K562 (cell line): ENCODE data around the gene AIF1. TPM values are rescaled to one million over a fixed set of nuclear protein-coding genes. Genes with fewer than 3 reads are reported as not detected.

Source experiments
- ASH1L ChIP-seq: fragments of 450-650 bp; IDR thresholded peaks from 2 replicates; pipeline ENCODE4 v1.6.1; 2018; ENCODE audit warnings: borderline replicate concordance, mild to moderate bottlenecking, low read depth; ENCODE audit not compliant: partially characterized antibody
- ATF7 ChIP-seq: fragments of 450-650 bp; IDR thresholded peaks from 2 replicates; pipeline ENCODE4 v1.7.1; 2014; ENCODE audit warnings: mild to moderate bottlenecking, moderate library complexity
- BRF1 ChIP-seq: IDR thresholded peaks from 3 replicates; pipeline ENCODE4 v1.6.1; 2011; ENCODE audit warnings: borderline replicate concordance, mild to moderate bottlenecking; ENCODE audit not compliant: insufficient read length; ENCODE audit errors: extremely low read depth
- CREB1 ChIP-seq, 2 experiments: sonication (generic) in 1 of 2; formaldehyde crosslinking in 1 of 2; IDR thresholded peaks; 2 replicates each; pipeline versions ENCODE4 v1.6.1 to v1.8.0; 2012 to 2022; ENCODE audit warnings: inconsistent platforms in 1 of 2, mild to moderate bottlenecking in 1 of 2, missing genetic modification reagents in 1 of 2, moderate library complexity in 1 of 2
- ETS2 ChIP-seq: IDR thresholded peaks from 2 replicates; pipeline ENCODE4 v1.6.1; 2016; ENCODE audit warnings: borderline replicate concordance, missing genetic modification characterization, mild to moderate bottlenecking, moderate library complexity, missing compliant biosample characterization; ENCODE audit not compliant: poor library complexity, severe bottlenecking
- HEY1 ChIP-seq: fragments of 250-450 bp; sonication (Bioruptor Pico); IDR thresholded peaks from 2 replicates; pipeline ENCODE4 v1.5.0; 2020; ENCODE audit warnings: mild to moderate bottlenecking, moderate library complexity, borderline replicate concordance
- SAFB ChIP-seq: fragments of 200-400 bp; formaldehyde crosslinking; IDR thresholded peaks from 2 replicates; pipeline ENCODE4 v1.6.1; 2017; ENCODE audit warnings: low read depth, low read length, borderline replicate concordance
- SAFB2 ChIP-seq: fragments of 200-400 bp; formaldehyde crosslinking; IDR thresholded peaks from 2 replicates; pipeline ENCODE4 v1.6.1; 2018; ENCODE audit warnings: borderline replicate concordance, low read length, low read depth, moderate library complexity; ENCODE audit not compliant: severe bottlenecking
- SIN3B ChIP-seq: fragments of 450-650 bp; IDR thresholded peaks from 2 replicates; pipeline ENCODE4 v1.6.1; 2017; ENCODE audit warnings: low read depth, mild to moderate bottlenecking, moderate library complexity
- SLC30A9 ChIP-seq: fragments of 250-450 bp; sonication (Bioruptor Pico); IDR thresholded peaks from 2 replicates; pipeline ENCODE4 v1.8.0; 2022; ENCODE audit warnings: mild to moderate bottlenecking, moderate library complexity
- TFAM ChIP-seq: fragments of 250-450 bp; sonication (Bioruptor Pico); conservative IDR thresholded peaks from 2 replicates; pipeline ENCODE4 v1.5.0; 2021; ENCODE audit warnings: mild to moderate bottlenecking, moderate library complexity
- ZNF79 ChIP-seq: fragments of 250-450 bp; sonication (Bioruptor Pico); IDR thresholded peaks from 2 replicates; pipeline ENCODE4 v1.4.0; 2020; ENCODE audit warnings: low read depth, mild to moderate bottlenecking, moderate library complexity
- polyA plus RNA-seq, 8 experiments: library from polyadenylated mRNA; depleted of rRNA in 4 of 8; stranded (reverse) in 5 of 8; unstranded in 3 of 8; fragments of >200 nt; fragmentation: Nextera tagmentation in 2 of 8; fragmentation: Illumina TruSeq in 1 of 8; extraction: Ambion mirVana in 2 of 8; extraction: Trizol in 1 of 8; gene quantifications; 2 replicates each; pipeline versions ENCODE4 v1.2.1 to v1.2.3, GENCODE V29; 2011 to 2014; ENCODE audit warnings: inconsistent platforms in 1 of 8, missing spikeins in 1 of 8
- total RNA-seq, 7 experiments: library from RNA; depleted of rRNA in 6 of 7; stranded (reverse); fragments of >200 nt in 6 of 7; fragmentation: Illumina TruSeq in 2 of 7; extraction: Trizol in 2 of 7; gene quantifications; 2 replicates each; pipeline versions ENCODE4 v1.2.1 to v1.2.3, GENCODE V29; 2011 to 2021; ENCODE audit warnings: low replicate concordance in 1 of 7
- TF ChIP-seq, protein P1 (sequence below), 2 experiments: fragments of 450-650 bp; IDR thresholded peaks; 2 replicates each; pipeline ENCODE4 v1.6.1; 2016; ENCODE audit warnings: mild to moderate bottlenecking in 2 of 2, borderline replicate concordance in 1 of 2, low read depth in 1 of 2, moderate library complexity in 1 of 2
- TF ChIP-seq, protein P2 (sequence below): fragments of 450-650 bp; formaldehyde crosslinking; IDR thresholded peaks from 2 replicates; pipeline ENCODE4 v1.4.0; 2020; ENCODE audit warnings: mild to moderate bottlenecking
- TF ChIP-seq, protein P3 (sequence below): fragments of 450-650 bp; IDR thresholded peaks from 2 replicates; pipeline ENCODE4 v1.6.1; 2014; ENCODE audit warnings: low read depth, mild to moderate bottlenecking, moderate library complexity, borderline replicate concordance

Gene AIF1
- total and polyA plus RNA-seq, 9 of the 15 experiments (the other 6 are each of a cell fraction or from before 2014, with no cell fraction given): 9.4 to 33.4 (median 19.4) TPM

DNA sequence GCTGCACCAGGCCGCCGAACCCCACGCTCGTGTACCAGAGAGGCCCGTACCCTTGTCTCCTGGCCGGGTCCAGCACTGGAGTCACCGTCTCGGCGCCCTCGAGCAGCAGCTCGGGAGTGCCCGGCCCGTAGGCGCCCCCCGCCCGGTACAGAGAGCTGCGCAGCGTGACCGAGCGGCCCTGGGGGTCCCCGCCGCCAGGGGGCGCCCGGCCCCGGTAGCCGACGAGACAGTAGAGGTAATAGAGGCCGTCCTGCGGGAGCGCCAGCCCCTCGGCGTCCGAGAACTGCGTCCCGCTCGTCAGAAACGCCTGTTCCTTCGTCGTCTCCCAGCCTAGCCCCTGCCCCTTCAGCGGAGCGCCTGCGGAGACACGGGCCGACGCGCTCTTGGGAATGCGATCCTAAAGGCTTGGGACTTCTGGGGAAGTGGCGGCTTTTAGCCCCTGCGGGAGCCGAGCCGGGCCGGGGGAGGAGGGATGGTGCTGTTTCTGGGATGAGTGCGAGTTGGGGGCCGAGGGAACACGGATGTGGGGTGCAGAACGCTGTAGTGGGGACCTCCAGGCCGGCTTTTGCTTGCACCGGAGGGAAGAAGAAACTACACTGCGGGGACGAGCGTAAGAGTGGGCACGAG is 34.1 kb upstream of the AIF1 start (continued):
- no peak for TF ChIP-seq ASH1L
- TF ChIP-seq, protein P1, sequence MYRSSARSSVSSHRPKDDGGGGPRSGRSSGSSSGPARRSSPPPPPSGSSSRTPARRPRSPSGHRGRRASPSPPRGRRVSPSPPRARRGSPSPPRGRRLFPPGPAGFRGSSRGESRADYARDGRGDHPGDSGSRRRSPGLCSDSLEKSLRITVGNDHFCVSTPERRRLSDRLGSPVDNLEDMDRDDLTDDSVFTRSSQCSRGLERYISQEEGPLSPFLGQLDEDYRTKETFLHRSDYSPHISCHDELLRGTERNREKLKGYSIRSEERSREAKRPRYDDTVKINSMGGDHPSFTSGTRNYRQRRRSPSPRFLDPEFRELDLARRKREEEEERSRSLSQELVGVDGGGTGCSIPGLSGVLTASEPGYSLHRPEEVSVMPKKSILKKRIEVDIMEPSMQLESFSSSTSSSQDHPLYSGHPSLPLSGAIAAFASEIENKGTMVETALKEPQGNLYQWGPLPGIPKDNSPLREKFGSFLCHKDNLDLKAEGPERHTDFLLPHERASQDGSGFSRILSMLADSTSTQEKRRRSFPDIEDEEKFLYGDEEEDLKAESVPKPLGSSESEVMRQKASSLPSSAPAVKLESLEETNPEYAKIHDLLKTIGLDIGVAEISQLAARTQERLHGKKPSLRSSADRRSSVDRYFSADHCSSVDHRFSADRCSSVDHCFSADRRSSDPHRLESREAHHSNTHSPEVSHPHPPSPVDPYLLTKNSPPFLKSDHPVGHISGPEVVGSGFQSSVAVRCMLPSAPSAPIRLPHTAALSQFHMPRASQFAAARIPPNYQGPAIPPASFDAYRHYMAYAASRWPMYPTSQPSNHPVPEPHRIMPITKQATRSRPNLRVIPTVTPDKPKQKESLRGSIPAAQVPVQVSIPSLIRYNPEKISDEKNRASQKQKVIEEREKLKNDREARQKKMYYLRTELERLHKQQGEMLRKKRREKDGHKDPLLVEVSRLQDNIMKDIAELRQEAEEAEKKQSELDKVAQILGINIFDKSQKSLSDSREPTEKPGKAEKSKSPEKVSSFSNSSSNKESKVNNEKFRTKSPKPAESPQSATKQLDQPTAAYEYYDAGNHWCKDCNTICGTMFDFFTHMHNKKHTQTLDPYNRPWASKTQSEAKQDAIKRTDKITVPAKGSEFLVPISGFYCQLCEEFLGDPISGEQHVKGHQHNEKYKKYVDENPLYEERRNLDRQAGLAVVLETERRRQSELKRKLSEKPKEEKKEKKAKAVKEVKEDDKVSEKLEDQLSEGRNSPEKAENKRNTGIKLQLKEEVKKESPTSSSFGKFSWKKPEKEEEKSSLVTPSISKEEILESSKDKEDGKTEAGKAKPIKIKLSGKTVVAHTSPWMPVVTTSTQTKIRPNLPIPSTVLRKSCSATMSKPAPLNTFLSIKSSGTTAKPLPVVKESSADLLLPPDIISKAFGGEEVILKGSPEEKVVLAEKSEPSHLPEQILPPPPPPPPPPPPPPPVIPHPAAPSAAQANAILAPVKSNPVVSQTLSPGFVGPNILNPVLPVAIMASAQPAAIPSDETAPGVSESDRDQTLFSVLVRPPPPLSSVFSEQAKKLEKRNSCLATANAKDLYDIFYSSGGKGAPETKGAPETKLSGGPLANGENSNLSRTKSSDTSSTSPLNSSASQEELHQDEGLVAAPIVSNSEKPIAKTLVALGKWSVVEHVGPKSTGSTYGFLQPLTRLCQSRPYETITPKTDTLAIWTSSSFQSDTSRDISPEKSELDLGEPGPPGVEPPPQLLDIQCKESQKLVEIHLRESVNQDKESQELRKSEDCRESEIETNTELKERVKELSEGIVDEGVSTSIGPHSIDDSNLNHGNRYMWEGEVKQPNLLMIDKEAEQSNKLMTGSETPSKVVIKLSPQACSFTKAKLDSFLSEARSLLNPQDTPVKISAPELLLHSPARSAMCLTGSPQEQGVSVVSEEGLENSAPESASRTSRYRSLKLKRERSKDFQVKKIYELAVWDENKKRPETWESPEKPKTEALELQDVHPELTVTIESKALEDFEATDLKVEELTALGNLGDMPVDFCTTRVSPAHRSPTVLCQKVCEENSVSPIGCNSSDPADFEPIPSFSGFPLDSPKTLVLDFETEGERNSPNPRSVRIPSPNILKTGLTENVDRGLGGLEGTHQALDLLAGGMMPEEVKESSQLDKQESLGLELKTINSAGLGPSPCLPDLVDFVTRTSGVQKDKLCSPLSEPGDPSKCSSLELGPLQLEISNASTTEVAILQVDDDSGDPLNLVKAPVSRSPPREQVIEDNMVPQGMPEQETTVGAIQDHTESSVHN (IDR thresholded peaks at IDR 0.05; ENCODE audit: borderline replicate concordance in 1 of 2, low read depth in 1 of 2): no peak
- no peak for TF ChIP-seq ETS2 (tag)
- TF ChIP-seq SAFB2: no peak
- TF ChIP-seq SLC30A9 (CRISPR knock-in tag): no peak
- peak; percentile 89 for TF ChIP-seq ATF7
- peak; percentile 74 for TF ChIP-seq CREB1 (IDR thresholded peaks at IDR 0.05)
- peak; percentile 89 for TF ChIP-seq CREB1 (CRISPR knock-in tag; IDR thresholded peaks at IDR 0.05)
- TF ChIP-seq, protein P2, sequence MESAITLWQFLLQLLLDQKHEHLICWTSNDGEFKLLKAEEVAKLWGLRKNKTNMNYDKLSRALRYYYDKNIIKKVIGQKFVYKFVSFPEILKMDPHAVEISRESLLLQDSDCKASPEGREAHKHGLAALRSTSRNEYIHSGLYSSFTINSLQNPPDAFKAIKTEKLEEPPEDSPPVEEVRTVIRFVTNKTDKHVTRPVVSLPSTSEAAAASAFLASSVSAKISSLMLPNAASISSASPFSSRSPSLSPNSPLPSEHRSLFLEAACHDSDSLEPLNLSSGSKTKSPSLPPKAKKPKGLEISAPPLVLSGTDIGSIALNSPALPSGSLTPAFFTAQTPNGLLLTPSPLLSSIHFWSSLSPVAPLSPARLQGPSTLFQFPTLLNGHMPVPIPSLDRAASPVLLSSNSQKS: no peak
- TF ChIP-seq SIN3B: peak; percentile 51; the same call in 1 of the 2 replicates
- no peak for TF ChIP-seq TFAM (CRISPR knock-in tag)
- TF ChIP-seq SAFB: peak; percentile 94
- TF ChIP-seq, protein P3, sequence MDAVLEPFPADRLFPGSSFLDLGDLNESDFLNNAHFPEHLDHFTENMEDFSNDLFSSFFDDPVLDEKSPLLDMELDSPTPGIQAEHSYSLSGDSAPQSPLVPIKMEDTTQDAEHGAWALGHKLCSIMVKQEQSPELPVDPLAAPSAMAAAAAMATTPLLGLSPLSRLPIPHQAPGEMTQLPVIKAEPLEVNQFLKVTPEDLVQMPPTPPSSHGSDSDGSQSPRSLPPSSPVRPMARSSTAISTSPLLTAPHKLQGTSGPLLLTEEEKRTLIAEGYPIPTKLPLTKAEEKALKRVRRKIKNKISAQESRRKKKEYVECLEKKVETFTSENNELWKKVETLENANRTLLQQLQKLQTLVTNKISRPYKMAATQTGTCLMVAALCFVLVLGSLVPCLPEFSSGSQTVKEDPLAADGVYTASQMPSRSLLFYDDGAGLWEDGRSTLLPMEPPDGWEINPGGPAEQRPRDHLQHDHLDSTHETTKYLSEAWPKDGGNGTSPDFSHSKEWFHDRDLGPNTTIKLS: 0 out of 2 replicates have a peak, but pooled peaks have one; percentile 52
- no peak for TF ChIP-seq ZNF79 (CRISPR knock-in tag)
- no peak for TF ChIP-seq HEY1
- TF ChIP-seq BRF1: no peak
